ENCODE measurements around the gene S1PR5.

S1PR5 gene

DNA sequence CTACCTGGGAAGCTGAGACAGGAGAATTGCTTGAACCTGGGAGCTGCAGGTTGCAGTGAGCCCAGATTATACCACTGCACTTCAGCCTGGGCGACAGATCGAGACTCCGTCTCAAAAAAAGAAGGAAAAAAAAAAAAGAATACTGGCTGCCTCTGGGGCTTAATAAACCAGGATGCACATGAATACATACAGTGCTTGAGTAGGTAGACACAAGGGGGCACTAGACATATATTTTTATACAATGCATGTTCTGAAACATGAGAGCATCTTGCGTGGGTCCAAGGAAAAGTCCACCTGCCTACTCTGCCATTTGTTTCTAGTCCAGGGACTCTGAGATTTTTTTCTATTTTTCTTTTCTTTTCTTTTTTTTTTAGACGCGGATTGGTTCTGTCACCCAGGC lies 45.3 kb downstream of the S1PR5 start:
- peak; percentile 43 for DNase-seq (ENCODE audit: low spot score)

DNA sequence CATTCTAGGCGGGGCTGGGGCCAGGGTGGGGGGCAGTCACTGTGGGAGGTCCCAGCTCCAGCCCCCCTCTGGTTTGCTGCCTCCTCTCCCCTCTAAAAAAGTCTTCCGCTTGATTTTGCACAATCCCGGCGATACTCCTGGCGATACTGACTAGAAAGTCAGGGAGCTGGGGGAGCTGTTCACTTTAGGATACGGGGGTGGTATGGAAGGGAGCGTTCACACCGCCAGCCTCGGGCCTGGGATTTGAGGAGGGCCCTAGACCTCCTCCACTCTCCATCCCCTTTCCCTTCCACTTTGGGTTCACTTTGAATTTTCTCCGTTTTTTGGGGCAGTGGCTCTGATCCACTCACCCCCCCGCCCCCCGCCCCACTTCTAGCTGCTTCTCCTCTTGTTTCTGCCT lies 49.1 kb downstream of the S1PR5 start:
- no peak for DNase-seq (ENCODE audit: low spot score)

DNA sequence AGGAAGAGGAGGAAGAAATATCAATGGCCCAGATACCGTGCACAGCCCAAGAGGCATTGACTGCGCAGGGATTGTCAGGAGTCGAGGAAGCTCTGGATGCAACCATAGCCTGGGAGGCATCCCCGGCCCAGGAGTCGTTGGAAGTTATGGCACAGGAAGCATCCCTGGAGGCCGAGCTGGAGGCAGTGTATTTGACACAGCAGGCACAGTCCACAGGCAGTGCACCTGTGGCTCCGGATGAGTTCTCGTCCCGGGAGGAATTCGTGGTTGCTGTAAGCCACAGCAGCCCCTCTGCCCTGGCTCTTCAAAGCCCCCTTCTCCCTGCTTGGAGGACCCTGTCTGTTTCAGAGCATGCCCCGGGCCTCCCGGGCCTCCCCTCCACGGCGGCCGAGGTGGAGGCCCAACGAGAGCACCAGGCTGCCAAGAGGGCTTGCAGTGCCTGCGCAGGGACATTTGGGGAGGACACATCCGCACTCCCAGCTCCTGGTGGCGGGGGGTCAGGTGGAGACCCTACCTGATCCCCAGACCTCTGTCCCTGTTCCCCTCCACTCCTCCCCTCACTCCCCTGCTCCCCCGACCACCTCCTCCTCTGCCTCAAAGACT lies 50.0 kb downstream of the S1PR5 start:
- DNase-seq (ENCODE audit: low spot score), result no peak

DNA sequence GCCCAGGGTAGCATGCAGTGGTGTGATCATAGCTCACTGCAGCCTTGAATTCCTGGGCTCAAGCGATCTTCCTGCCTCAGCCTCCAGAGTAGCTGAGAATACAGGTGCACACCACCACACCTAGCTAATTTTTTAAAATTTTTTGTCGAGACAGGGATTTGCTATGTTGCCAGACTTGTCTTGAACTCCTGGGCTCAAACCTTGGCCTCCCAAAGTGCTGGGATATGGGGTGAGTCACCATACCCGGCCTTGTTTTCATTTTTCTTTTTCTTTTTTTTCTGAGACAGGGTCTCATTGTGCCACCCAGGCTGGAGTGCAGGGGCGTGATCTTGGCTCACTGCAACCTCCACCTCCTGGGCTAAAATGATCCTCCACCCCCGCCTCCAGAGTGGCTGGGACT lies 52.8 kb downstream of the S1PR5 start:
- no peak for DNase-seq (ENCODE audit: low spot score)

Small RNAs within 50 kb of the gene (small RNA-seq; reads per million reads assigned to genes)
- gene MIR1238, result 0.03 to 0.04 reads per million in 2 experiments
- gene RNU7-140P, result 0 to 0.04 reads per million in 2 experiments
